GM12878 (cell line): Measurements from ENCODE around the gene LGMN. TPM values are rescaled to one million over a fixed set of nuclear protein-coding genes. Genes with fewer than 3 reads are reported as not detected.

Source experiments
- ATAC-seq: fragments of 200-7000 bp; cut with Tn5 transposase; 3 replicates; pipeline ENCODE4 v1.9.1; 2020; ENCODE audit warnings: mild to moderate bottlenecking, moderate library complexity
- Bru-seq: library from RNA; stranded (reverse); fragments of 400-500 nt; gene quantifications from one replicate; lab custom pipeline; 2021; lab: Mats Ljungman, UMichigan
- BruChase-seq, 2 experiments: library from RNA; stranded (reverse); fragments of 400-500 nt; gene quantifications; one replicate each; lab custom pipeline; 2021; lab: Mats Ljungman, UMichigan
- BruUV-seq: library from RNA; stranded (reverse); fragments of 400-500 nt; replicated peaks from 2 replicates; lab custom pipeline; 2021; lab: Mats Ljungman, UMichigan
- CTCF ChIA-PET: fragments of 300-600 bp; sonication (Branson Sonifier 250); formaldehyde crosslinking; extraction: SDS; loops from one replicate; lab custom pipeline; 2021; ENCODE audit warnings: inconsistent platforms; lab: Yijun Ruan, JAX
- POLR2A ChIA-PET: fragments of 350-600 bp; formaldehyde crosslinking; extraction: SDS; loops from one replicate; lab custom pipeline; 2021; ENCODE audit warnings: inconsistent platforms; lab: Charles Lee
- RAD21 ChIA-PET: fragments of 300-600 bp; sonication (Branson Sonifier 250); formaldehyde crosslinking; loops from one replicate; lab custom pipeline; 2023; ENCODE audit warnings: antibody characterized with exemption; ENCODE audit not compliant: unreplicated experiment; lab: Charles Lee
- SMC1A ChIA-PET: fragments of 300-600 bp; sonication (Branson Sonifier 250); formaldehyde crosslinking; loops from one replicate; lab custom pipeline; 2023; ENCODE audit not compliant: unreplicated experiment, uncharacterized antibody; lab: Charles Lee
- DNase-seq: peaks from one replicate; pipeline ENCODE4 v3.0.0-alpha.2; 2011; ENCODE audit warnings: low read depth, low spot score
- FAIRE-seq: peaks from 3 replicates; lab custom pipeline; 2011; peaks lifted over from hg19 to GRCh38; lab: Jason Lieb, UNC
- H2AFZ ChIP-seq: 2 replicates; pipeline ENCODE4 v1.6.0; 2011; ENCODE audit warnings: low read depth, low read length, control low read depth; ENCODE audit not compliant: control insufficient read depth
- H3K27ac ChIP-seq: 2 replicates; pipeline ENCODE4 v1.5.1; 2011; ENCODE audit warnings: control low read depth; ENCODE audit not compliant: control insufficient read depth, insufficient read depth
- H3K27me3 ChIP-seq, 2 experiments: replicated peaks in 1 of 2; 2 replicates each; pipeline versions ENCODE4 v1.6.0 to v1.6.1; 2011; ENCODE audit warnings: low read length in 1 of 2; ENCODE audit not compliant: control insufficient read depth in 2 of 2, insufficient read depth in 2 of 2
- H3K36me3 ChIP-seq, 2 experiments: 2 replicates each; pipeline ENCODE4 v1.5.1; 2011; ENCODE audit warnings: low read length in 1 of 2; ENCODE audit not compliant: control insufficient read depth in 2 of 2, insufficient read depth in 2 of 2
- H3K4me1 ChIP-seq: 2 replicates; pipeline ENCODE4 v1.6.1; 2011; ENCODE audit warnings: mild to moderate bottlenecking, low read length, moderate library complexity, mixed read lengths; ENCODE audit not compliant: control insufficient read depth, insufficient read depth
- H3K4me2 ChIP-seq: 2 replicates; pipeline ENCODE4 v1.6.0; 2011; ENCODE audit warnings: control low read depth; ENCODE audit not compliant: control insufficient read depth, insufficient read depth
- H3K4me3 ChIP-seq: fragments of 200-600 bp; sonication (generic); 2 replicates; pipeline ENCODE4 v1.5.1; 2016
- H3K79me2 ChIP-seq: 2 replicates; pipeline ENCODE4 v1.6.0; 2011; ENCODE audit warnings: low read length; ENCODE audit not compliant: control insufficient read depth, insufficient read depth
- H3K9ac ChIP-seq: 2 replicates; pipeline ENCODE4 v1.8.0; 2011; ENCODE audit warnings: low read length, control low read depth, mixed read lengths; ENCODE audit not compliant: control insufficient read depth, insufficient read depth
- H3K9me3 ChIP-seq: replicated peaks from 3 replicates; pipeline ENCODE4 v1.5.1; 2011; ENCODE audit warnings: mild to moderate bottlenecking, low read length; ENCODE audit not compliant: control insufficient read depth, insufficient read depth
- H4K20me1 ChIP-seq: 2 replicates; pipeline ENCODE4 v1.6.0; 2011; ENCODE audit not compliant: control insufficient read depth, insufficient read depth
- ASH2L ChIP-seq: fragments of 300-600, 200-600 bp; sonication (generic); IDR thresholded peaks from 2 replicates; pipeline ENCODE4 v1.6.1; 2017; ENCODE audit warnings: low read depth, mild to moderate bottlenecking, borderline replicate concordance
- EP300 ChIP-seq, 2 experiments: fragments of 150-350 bp in 1 of 2; IDR thresholded peaks; 2 replicates each; pipeline ENCODE4 v1.6.1; 2011 to 2012; ENCODE audit warnings: low read depth in 2 of 2, low read length in 2 of 2, borderline replicate concordance in 1 of 2, improper control_type of control experiment in 1 of 2, inconsistent platforms in 1 of 2; ENCODE audit not compliant: control insufficient read depth in 1 of 2
- PAX8 ChIP-seq: fragments of 450-650 bp; IDR thresholded peaks from 2 replicates; pipeline ENCODE4 v1.6.1; 2017; ENCODE audit warnings: mild to moderate bottlenecking, moderate library complexity
- POLR2A ChIP-seq: IDR thresholded peaks from 2 replicates; pipeline ENCODE4 v1.6.1; 2011; ENCODE audit warnings: low read depth, mild to moderate bottlenecking, low read length
- POLR2AphosphoS5 ChIP-seq: IDR thresholded peaks from 2 replicates; pipeline ENCODE4 v1.6.1; 2011; ENCODE audit warnings: mild to moderate bottlenecking, low read length, inconsistent platforms
- RFX5 ChIP-seq: IDR thresholded peaks from 2 replicates; pipeline ENCODE4 v1.6.1; 2011; ENCODE audit warnings: low read depth, low read length, improper control_type of control experiment
- STAT3 ChIP-seq: IDR thresholded peaks from 2 replicates; pipeline ENCODE4 v1.6.1; 2011; ENCODE audit warnings: low read depth, low read length, improper control_type of control experiment
- ZNF592 ChIP-seq: fragments of 450-650 bp; IDR thresholded peaks from 2 replicates; pipeline ENCODE4 v1.6.1; 2017; ENCODE audit warnings: mild to moderate bottlenecking, moderate library complexity
- WGBS: methylation state at CpG from one replicate; pipeline ENCODE4 v1.1.6; 2016; ENCODE audit warnings: low lambda C conversion rate; ENCODE audit not compliant: insufficient replicate concordance, insufficient coverage; ENCODE audit errors: missing lambda C conversion rate; 5-methylcytosine and 5-hydroxymethylcytosine counted together
- in situ Hi-C: fragments of 300-500 bp; cut with MboI; formaldehyde crosslinking; loops from 9 replicates; pipeline ENCODE4 v1.14.3; 2018; ENCODE audit warnings: mixed read lengths
- intact Hi-C: fragments of 100-400 bp; cut with micrococcal nuclease; formaldehyde crosslinking; loops from one replicate; pipeline ENCODE4 v1.14.2; 2022; ENCODE audit not compliant: unreplicated experiment
- long read RNA-seq, 2 experiments: library from polyadenylated mRNA; unstranded; transcript quantifications; one replicate each; pipeline ENCODE4 v2.0.0, GENCODE V29; 2019 to 2020
- polyA minus RNA-seq, 3 experiments: library from RNA; depleted of rRNA, polyadenylated mRNA; stranded (reverse); fragments of >200 nt; gene quantifications; 2 replicates each; pipeline ENCODE4 v1.2.3, GENCODE V29; 2011
- polyA plus RNA-seq, 11 experiments: library from polyadenylated mRNA; depleted of rRNA in 4 of 11; unstranded in 6 of 11; stranded (reverse) in 5 of 11; fragments of >200 nt; fragmentation: Nextera tagmentation in 4 of 11; fragmentation: Illumina TruSeq in 1 of 11; extraction: Ambion mirVana in 4 of 11; extraction: Trizol in 1 of 11; gene quantifications; 1 replicate in 1 of 11; 2 replicates in 10 of 11; pipeline versions ENCODE4 v1.2.1 to v1.2.3, GENCODE V29; 2011 to 2016; ENCODE audit warnings: inconsistent platforms in 2 of 11, missing spikeins in 2 of 11, low read depth in 1 of 11
- total RNA-seq, 4 experiments: library from RNA; depleted of rRNA in 3 of 4; stranded (reverse); fragments of >200 nt in 3 of 4; fragmentation: Illumina TruSeq in 1 of 4; extraction: Trizol in 1 of 4; gene quantifications; 2 replicates each; pipeline versions ENCODE4 v1.2.1 to v1.2.3, GENCODE V29; 2013 to 2021

Gene LGMN
- total RNA-seq (2013; cell fraction: nucleolus; rRNA removed) = 344 and 379 TPM in 2 replicates
- total RNA-seq (2014; rRNA removed) (3.7 and 4.2 TPM in 2 replicates), total RNA-seq (2014; rRNA removed; fragmentation: Illumina TruSeq; extraction: Trizol) (2.6 and 3.4 TPM in 2 replicates), total RNA-seq (2021) (3.3 and 3.5 TPM in 2 replicates), polyA plus RNA-seq (2011; rRNA removed) (134 and 192 TPM in 2 replicates), polyA plus RNA-seq (2014; fragmentation: Illumina TruSeq; extraction: Trizol) (4.3 and 4.4 TPM in 2 replicates), polyA plus RNA-seq (2014; fragmentation: Nextera tagmentation; extraction: Ambion mirVana) (1 to 10 TPM in 1 of 2 experiments, under 1 TPM in 1; 0.71 to 1.1 TPM), polyA plus RNA-seq (2014; rRNA removed) (3.4 and 3.9 TPM in 2 replicates), polyA plus RNA-seq (2016; fragmentation: Nextera tagmentation; extraction: Ambion mirVana) (10 to 100 TPM; 11.1 to 11.3 TPM), polyA minus RNA-seq (2011; rRNA and poly(A)+ RNA removed) (119 and 127 TPM in 2 replicates), Bru-seq, nascent RNA (percentile 83 among the genes with signal in this experiment), BruChase-seq, experiment 1, labeled RNA remaining after a 6-hour chase (percentile 86 among the genes with signal in this experiment), BruChase-seq, experiment 2, labeled RNA remaining after a 2-hour chase (percentile 81 among the genes with signal in this experiment)
- 39.2 TPM for polyA plus RNA-seq (2011; ENCODE audit: low read depth)
- 157 and 254 TPM in 2 replicates for polyA plus RNA-seq (2011; cell fraction: cytosol; rRNA removed)
- polyA plus RNA-seq (2011; cell fraction: nucleus; rRNA removed) = 130 and 231 TPM in 2 replicates
- 66.3 and 79.3 TPM in 2 replicates for polyA plus RNA-seq (2012)
- polyA minus RNA-seq (2011; cell fraction: cytosol; rRNA and poly(A)+ RNA removed) = 25.0 and 25.4 TPM in 2 replicates
- 37.6 and 39.7 TPM in 2 replicates for polyA minus RNA-seq (2011; cell fraction: nucleus; rRNA and poly(A)+ RNA removed)
- long read RNA-seq, experiment 1, transcript LGMN-201 (14 exons, 2,055 nt) = major isoform, 48 of 51 reads
- long read RNA-seq, experiment 1, partial matches to known transcripts = 2 of 51 reads
- long read RNA-seq, experiment 1, other reads (novel, unspliced or antisense) = 0 of 51 reads
- long read RNA-seq, experiment 2, transcript LGMN-201 (14 exons, 2,055 nt) = major isoform, 183 of 222 reads
- long read RNA-seq, experiment 2, transcript LGMN-216 (13 exons, 1,797 nt) = minor isoform, 7 of 222 reads
- long read RNA-seq, experiment 2, transcript LGMN-211 (12 exons, 1,728 nt) = minor isoform, 6 of 222 reads
- long read RNA-seq, experiment 2, partial matches to known transcripts = 10 of 222 reads
- long read RNA-seq, experiment 2, other reads (novel, unspliced or antisense) = 13 of 222 reads

- Histone ChIP-seq H3K36me3 (no peaks in the 10 kb centered on the region), H3K27me3 (no peaks in the 10 kb centered on the region), H3K9ac (peak within 1 kb of the TSS; percentile 72), H3K9me3 (peaks cover 10% of the 10 kb centered on the region), H2AFZ (peak within 1 kb of the TSS; percentile 50; the same call in 1 of the 2 replicates), H4K20me1 (no peaks in the 10 kb centered on the region; the same call in 1 of the 2 replicates), H3K27ac (peak within 1 kb of the TSS; percentile 45), H3K79me2 (peaks cover 10% of the 10 kb centered on the region), H3K4me1 (peaks cover 31% of the 10 kb centered on the region), H3K4me2 (peak within 1 kb of the TSS; percentile 78), H3K4me3 (peak within 1 kb of the TSS; percentile 81)
- in situ Hi-C loops (no loop called here), intact Hi-C loops (loop anchor here (5.0 kb wide), 1 partner anchor 46 kb away; no protein-coding TSS in a partner anchor)
- ChIA-PET CTCF (interaction anchor here (0.6 to 1.6 kb wide), 4 partner anchors 24 to 33 kb away, joined by 3 to 10 read pairs (median 4); no protein-coding TSS in a partner anchor), RAD21 (interaction anchor here (1.0 to 1.9 kb wide), 8 partner anchors 12 to 36 kb away, joined by 3 to 5 read pairs (median 4); no protein-coding TSS in a partner anchor), SMC1A (interaction anchor here (1.2 to 5.9 kb wide), 6 partner anchors 21 to 67 kb away, joined by 3 to 67 read pairs (median 4); no protein-coding TSS in a partner anchor), POLR2A (interaction anchor here (0.6 to 2.1 kb wide), 6 partner anchors 10 to 179 kb away, joined by 3 to 10 read pairs (median 3); no protein-coding TSS in a partner anchor)
- no TSS peak for BruUV-seq
- no peak for FAIRE-seq
- no peak for DNase-seq
- ATAC-seq = peak; percentile 92
- WGBS = 2% methylated on average over 48 of the region's 50 CpGs
- TF ChIP-seq RFX5 (peak; percentile 35; the same call in 1 of the 2 replicates), ASH2L (no peak), POLR2AphosphoS5 (peak; percentile 85), PAX8 (no peak), STAT3 (no peak), EP300 (IDR thresholded peaks at IDR 0.05; ENCODE audit: borderline replicate concordance in 1 of 2, control insufficient read depth in 1 of 2, low read depth in 2 of 2, low read length in 2 of 2) (no peak; a peak in 1 of 4 replicates), ZNF592 (no peak), POLR2A (peak; percentile 96)
Observed at GRCh38 chr14:92748259-92749016, at the start of gene LGMN. TSS of gene LGMN (minus strand) at chr14:92748627. CDS start at chr14:92732786, 15,841 bp downstream.
